Measurements from ENCODE around the gene EEF2K.

EEF2K gene

DNA sequence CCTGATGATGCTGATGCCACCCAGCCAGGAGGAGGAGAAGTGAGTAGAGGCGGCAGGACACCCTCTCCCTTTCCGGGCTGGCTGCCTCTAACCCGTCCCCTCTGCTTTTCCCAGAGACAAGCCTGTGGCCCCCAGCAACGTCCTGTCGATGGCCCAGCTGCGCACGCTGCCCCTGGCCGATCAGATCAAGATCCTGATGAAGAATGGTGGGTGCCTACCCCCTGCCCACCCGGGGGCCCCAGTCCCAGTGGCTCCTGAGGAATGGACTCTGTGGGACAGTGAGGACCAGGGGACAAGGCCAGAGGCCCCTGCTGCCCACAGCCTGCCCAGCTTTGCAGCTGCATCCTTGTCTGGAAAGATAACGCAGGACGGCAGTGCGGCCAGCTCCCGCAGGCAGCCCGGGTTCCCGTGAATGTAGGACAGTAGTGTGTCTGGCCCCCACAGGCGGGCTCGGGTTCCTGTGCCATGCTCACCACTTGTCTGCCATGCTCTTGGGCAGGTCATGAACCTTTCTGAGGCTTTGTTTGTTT lies 111.0 kb downstream of the EEF2K start:
- TF ChIP-seq, protein P1, sequence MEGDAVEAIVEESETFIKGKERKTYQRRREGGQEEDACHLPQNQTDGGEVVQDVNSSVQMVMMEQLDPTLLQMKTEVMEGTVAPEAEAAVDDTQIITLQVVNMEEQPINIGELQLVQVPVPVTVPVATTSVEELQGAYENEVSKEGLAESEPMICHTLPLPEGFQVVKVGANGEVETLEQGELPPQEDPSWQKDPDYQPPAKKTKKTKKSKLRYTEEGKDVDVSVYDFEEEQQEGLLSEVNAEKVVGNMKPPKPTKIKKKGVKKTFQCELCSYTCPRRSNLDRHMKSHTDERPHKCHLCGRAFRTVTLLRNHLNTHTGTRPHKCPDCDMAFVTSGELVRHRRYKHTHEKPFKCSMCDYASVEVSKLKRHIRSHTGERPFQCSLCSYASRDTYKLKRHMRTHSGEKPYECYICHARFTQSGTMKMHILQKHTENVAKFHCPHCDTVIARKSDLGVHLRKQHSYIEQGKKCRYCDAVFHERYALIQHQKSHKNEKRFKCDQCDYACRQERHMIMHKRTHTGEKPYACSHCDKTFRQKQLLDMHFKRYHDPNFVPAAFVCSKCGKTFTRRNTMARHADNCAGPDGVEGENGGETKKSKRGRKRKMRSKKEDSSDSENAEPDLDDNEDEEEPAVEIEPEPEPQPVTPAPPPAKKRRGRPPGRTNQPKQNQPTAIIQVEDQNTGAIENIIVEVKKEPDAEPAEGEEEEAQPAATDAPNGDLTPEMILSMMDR (IDR thresholded peaks at IDR 0.05) = no peak
- H3K4me3 ChIP-seq = no peak overlapping the region
- no peak overlapping the region for H3K27ac ChIP-seq
- DNase-seq (ENCODE audit: low spot score) = peak; percentile 66

DNA sequence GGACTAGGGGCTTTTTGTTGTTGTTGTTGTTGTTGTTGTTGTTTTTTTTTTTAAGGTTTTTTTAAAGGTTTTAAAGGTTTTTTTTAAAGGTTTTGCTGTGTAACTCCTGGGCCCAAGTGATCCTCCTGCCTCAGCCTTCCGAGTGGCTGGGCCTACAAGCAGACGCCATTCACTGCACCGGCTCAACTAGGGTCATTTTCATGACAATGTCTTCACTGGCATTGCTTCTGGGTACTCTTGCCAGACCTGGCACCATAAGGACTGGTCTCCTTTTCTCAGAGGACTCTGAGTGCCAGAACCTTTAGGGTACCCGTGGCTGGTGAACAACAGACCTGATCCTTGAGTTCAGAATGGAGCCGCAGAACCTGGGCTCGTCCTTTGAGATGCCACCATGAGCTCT lies 111.5 kb downstream of the EEF2K start:
- DNase-seq (ENCODE audit: low spot score) = peak; percentile 50
- TF ChIP-seq, protein P1 (IDR thresholded peaks at IDR 0.05) = no peak
- no peak overlapping the region for H3K27ac ChIP-seq

DNA sequence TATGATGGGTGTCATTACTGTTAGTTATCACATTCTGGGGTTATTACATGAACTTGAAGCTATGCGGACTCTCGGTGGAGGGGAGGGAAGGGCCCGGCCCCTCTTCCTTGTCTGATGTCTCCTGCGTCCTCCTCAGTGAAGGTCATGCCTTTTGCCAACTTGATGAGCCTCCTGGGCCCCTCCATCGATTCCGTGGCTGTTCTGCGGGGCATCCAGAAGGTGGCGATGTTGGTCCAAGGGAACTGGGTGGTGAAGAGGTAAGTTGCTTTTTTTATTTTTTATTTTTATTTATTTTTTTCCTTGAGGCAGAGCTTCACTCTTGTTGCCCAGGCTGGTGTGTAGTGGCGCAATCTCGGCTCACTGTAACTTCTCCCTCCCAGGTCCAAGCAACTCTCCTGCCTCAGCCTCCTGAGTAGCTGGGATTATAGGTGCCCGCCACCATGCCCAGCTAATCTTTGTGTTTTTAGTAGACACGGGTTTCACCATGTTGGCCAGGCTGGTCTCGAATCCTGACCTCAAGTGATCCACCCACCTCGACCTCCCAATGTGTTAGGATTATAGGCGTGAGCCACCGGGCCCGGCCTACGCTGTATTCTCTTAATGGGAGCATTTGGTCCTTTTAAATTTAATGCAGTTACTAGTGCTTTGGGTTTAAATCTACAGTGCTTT lies 112.7 kb downstream of the EEF2K start:
- TF ChIP-seq, protein P1 (IDR thresholded peaks at IDR 0.05) = peak; percentile 22
- no peak overlapping the region for H3K4me3 ChIP-seq
- no peak for DNase-seq (ENCODE audit: low spot score)
- H3K27ac ChIP-seq = no peak overlapping the region

More for the DNA sequence above, 111.5 kb downstream of the EEF2K start:
- H3K4me3 ChIP-seq = no peak overlapping the region

DNA sequence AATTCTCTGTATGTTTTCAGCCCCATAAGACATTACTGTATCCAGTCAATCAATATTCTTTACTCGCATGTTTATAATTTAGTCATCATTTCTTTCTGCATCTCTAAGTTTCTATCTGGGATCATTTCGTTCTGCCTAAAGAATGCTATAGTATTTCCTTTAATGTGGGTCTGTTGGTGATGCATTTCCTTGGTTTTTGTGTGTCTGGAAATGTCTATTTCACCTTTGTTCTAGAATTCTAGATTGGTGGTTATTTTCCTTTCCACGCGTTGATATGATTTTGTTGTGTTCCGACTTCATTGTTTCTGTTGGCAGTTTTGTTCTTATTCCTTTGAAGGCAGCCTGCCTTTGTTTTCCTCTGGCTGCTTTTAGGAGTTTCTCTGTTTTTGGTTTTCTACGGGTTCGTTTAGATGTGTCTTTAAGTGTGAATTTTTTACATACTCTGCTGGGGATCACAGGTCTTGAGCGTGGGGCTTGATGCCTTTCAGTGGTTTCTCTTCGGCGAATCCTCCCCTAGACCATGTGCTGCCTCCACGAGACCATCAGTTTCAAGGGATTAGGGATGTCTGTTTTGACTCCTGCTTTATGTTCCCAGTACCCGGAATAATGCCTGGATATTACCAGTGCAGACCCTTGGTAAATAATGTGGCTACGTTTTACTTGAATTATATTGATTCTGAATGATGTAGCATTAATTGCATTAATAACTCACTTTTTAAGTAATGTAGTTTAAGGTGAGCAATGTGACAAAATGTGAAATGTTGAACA lies 114.7 kb downstream of the EEF2K start:
- no peak for DNase-seq (ENCODE audit: low spot score)
- no peak overlapping the region for H3K27ac ChIP-seq
- TF ChIP-seq, protein P1 (IDR thresholded peaks at IDR 0.05) = no peak
- no peak overlapping the region for H3K4me3 ChIP-seq

DNA sequence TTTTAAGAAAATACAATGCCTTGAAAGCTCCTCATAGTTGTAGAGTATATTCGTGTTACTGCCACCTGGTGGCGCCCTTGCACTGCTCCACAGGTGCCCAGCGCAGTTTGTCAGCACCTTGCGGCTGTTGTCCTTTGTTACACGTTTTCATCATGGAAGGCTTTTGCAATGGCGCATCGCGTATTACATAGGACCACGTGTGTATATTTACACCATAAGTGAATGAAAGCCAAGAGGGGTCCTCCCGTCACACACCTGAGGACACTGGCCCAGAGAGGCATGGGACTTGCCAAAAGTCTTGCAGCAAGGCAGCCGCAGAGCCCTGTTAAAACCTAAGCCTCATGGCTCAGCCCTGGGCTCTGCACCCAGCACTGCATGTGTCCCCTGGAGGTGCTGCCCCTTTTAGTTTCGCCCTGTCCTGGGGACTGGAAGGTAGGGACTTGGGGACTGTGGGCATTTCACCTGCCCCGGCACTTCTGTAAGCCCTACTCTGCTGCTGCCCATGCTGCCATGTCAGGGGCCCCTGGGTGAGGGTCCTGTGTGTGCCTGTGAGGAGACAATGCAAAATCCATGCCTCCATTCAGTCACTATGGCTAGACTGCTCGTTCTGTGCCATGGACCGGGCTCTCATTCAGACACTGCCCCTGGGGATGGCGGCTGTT lies 115.4 kb downstream of the EEF2K start:
- TF ChIP-seq, protein P1 (IDR thresholded peaks at IDR 0.05) = peak; percentile 70
- no peak overlapping the region for H3K27ac ChIP-seq
- no peak for DNase-seq (ENCODE audit: low spot score)
- no peak overlapping the region for H3K4me3 ChIP-seq

DNA sequence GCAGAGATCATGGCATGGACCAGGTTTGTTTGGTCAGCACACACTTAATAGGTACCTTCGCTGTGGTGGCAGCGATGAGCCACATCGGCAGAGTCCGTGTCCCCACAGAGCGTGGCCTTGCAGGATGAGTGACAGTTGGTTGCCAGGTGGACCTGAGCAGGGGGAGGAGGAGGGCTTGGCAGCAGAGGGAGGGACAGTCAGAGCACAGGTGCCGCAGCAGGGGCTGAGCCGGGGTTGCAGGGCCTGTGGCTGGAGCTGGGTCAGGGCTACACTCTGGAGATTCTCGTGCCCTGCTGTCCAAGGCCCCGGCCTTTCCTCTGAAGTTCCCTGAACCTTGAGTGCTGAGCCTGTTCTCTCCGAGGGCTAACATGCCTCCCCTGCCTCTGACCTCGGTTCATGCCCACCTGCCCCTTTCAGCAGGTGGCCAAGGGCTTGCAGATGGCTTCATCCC lies 116.0 kb downstream of the EEF2K start:
- no peak overlapping the region for H3K4me3 ChIP-seq
- no peak for DNase-seq (ENCODE audit: low spot score)
- TF ChIP-seq, protein P1 (IDR thresholded peaks at IDR 0.05) = no peak
- no peak overlapping the region for H3K27ac ChIP-seq
